Pulmonary artery endothelial cell (primary cell): ENCODE results near the gene LAT. TPM values are rescaled to one million over a fixed set of nuclear protein-coding genes. Genes with fewer than 3 reads are reported as not detected.
A peak's percentile ranks its signal among the peaks of the same experiment; 100 is the strongest.
"Not testable (repeated sequence)": the region's sequence is repeated elsewhere in the genome, so short reads cannot be mapped to it uniquely, and the experiment has no call there.

Experiments
- DNase-seq: peaks from one replicate; pipeline ENCODE4 v3.0.0-alpha.2; 2011; ENCODE audit warnings: low read depth, low spot score
- total RNA-seq: library from RNA; depleted of rRNA; stranded (reverse); fragments of >200 nt; gene quantifications from 2 replicates; pipeline ENCODE4 v1.2.3, GENCODE V29; 2014

Gene LAT, protein sequence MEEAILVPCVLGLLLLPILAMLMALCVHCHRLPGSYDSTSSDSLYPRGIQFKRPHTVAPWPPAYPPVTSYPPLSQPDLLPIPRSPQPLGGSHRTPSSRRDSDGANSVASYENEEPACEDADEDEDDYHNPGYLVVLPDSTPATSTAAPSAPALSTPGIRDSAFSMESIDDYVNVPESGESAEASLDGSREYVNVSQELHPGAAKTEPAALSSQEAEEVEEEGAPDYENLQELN
- total RNA-seq: 0.13 and 0.18 TPM in 2 replicates

DNA sequence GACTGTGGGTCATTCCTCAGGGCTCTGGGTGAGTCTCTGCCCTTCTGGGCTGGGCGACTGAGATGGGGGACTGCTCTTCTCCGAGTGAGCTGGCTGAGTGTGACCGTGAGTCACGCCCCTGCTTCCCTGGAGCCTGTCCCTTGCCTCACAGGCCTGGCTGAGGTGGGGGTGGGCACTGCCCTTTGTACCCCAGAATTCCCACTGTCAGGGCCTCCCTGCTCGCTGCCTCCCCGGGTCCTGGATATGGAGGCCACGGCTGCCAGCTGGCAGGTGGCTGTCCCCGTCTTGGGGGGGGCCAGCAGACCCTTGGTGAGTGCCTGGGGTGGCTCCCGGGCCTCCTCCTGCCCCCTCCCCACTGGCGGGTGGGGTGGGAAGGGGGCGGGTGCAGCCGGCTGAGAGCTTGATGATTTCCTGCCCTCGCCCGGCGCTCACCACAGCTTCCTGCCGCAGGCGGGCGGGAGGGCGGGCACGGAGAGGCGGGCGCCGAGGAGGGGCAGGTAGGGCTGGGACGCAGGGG lies at the start of gene LAT:
Gene LAT, plus strand, starts transcription at position 434 of the 517 bp plus-strand sequence. CDS start 366 bp downstream, outside the sequence.
- DNase-seq: no peak

DNA sequence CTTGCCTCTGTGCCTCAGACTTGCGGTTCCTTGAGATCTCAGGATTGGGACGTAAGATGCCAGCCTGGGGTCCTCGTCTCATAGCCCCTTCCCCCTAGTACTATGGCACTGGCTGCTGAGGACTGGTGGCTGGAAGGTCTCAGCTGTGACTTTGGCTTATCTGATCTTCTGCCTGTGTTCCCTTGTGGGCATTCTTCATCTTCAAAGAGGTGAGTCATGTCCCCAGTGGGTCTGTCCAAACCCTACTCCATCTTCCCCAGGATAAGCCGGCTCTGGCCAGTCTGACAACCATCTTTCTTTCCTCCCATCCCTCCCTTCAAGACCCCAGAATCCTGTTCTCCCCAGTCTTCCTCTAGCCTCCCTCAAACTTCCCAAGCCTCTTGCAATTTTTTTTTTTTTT lies 49.5 kb upstream of the LAT start:
- no peak for DNase-seq

DNA sequence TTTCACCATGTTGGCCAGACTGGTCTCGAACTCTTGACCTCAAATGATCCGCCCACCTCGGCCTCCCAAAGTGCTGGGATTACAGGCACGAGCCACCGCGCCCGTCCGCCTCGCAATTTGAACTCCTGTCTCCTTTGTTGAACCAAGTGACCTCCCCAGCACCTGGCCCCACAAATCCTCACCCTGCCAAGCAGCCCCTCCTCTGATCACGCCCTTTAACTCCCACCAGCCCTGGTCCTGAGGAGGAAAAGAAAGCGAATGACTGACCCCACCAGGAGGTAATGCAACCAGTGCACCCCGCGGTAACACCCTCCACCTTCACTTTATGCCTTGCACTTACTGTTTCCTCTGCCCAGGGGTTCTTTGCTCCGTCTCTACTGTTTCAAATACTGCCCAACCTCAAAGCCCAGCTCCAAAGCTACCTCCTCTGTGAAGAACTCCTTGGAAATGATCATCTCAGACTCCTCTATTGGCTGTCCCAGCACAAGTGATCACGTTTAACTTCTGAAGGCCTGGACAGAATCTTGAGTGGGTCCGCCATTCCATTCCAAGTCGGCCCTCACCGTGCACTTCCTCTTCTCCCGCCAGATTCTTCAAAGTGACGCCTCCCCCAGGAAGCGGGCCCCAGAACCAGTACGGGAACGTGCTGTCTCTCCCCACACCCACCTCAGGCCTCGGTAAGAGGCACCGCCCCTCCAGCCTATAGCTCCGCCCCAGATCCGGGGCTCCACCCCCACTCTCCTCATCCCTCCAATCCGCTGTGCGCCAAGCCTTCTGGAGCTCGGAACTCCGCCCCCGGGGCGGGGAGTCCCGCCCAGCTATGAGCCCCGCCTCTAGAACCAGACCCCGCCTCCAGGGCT lies 48.7 kb upstream of the LAT start:
- peak; percentile 55 for DNase-seq

DNA sequence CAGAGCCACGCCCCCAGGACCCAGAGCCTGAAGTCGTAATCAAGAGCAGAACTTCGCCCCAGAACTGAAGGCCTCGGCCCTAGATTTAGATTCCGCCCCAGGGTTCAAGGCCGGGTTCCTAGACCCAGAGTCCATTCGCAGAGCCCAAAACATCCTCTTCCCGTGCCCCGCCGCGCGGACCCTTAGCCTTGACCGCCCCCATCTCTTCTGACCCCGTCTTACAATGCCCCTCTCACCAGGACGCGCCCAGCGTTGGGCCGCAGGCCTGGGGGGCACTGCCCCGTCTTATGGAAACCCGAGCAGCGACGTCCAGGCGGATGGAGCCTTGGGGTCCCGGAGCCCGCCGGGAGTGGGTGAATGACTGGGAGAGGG lies 48.1 kb upstream of the LAT start:
- no peak for DNase-seq

- no peak for DNase-seq
These were observed 47.5 kb upstream of the LAT start for GRCh38 chr16:28937222-28937876.

GRCh38 chr16:28938721-28939120 lies 46.1 kb upstream of the LAT start:
- DNase-seq: no peak

- not testable (repeated sequence) for DNase-seq
These were observed 45.0 kb upstream of the LAT start for GRCh38 chr16:28939825-28940224.

- no peak for DNase-seq
These were observed 41.6 kb upstream of the LAT start for GRCh38 chr16:28943281-28943680.

DNA sequence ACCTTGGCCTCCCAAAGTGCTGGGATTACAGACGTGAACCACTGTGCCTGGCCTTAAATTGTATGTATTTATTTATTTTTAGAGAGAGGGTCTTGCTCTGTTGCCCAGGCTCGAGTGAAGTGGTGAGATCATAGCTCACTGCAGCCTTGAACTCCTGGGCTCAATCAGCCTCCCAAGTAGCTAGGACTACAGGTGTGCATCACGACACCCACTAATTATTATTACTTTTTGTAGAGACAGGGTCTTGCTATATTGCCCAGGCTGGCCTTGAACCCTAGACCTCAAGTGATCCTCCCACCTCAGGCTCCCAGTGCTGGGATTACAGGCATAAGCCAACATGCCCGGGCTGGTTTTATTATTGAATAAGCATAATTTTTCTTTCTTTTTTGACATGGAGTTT lies 38.2 kb upstream of the LAT start:
- no peak for DNase-seq

GRCh38 chr16:28950648-28951409 lies 34.0 kb upstream of the LAT start, which contains the start of gene NFATC2IP:
NFATC2IP (plus strand) TSS chr16:28950937; CDS start chr16:28951012, 75 bp downstream.
- peak; percentile 99 for DNase-seq

- DNase-seq: no peak
These were observed 33.4 kb upstream of the LAT start for GRCh38 chr16:28951410-28951943.

- DNase-seq: no peak
These were observed 26.6 kb upstream of the LAT start for GRCh38 chr16:28958216-28958615.

DNA sequence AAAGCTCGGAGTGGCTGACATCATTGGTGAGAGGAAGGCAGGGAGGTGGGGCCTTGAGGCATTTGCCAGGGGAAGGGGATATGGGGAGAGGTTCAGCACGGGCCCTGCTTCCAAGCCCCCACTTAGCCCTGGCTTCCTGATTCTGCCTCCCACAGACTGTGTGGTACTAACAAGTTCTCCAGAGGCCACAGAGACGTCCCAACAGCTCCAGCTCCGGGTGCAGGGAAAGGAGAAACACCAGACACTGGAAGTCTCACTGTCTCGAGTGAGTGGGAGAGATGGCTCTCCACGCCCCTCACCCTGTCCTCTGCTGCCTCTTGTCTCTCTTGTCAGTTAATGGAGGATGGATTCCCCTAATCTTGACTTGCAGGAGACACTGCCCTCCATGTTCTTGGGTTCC lies 26.0 kb upstream of the LAT start:
- DNase-seq: no peak

GRCh38 chr16:28964072-28964471 lies 20.8 kb upstream of the LAT start:
- no peak for DNase-seq

DNA sequence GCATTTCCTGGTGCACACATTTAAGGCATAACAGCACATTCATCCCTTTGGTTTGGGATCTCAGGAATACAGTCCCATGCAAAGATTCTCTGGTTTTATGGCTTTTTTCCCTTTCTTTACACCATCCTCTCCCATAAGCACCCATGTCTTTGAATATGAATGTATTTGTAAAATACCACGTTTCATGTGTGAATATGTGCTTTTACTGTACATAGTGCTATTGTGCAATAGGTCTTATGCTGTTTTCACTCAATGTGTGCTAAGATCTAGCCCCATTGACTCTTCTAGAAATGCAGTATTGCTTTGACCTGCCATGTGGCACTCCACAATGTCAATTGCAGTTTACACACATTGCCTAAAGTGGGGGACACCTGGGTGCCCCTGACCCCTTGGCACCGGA lies 20.4 kb upstream of the LAT start:
- DNase-seq: no peak

DNA sequence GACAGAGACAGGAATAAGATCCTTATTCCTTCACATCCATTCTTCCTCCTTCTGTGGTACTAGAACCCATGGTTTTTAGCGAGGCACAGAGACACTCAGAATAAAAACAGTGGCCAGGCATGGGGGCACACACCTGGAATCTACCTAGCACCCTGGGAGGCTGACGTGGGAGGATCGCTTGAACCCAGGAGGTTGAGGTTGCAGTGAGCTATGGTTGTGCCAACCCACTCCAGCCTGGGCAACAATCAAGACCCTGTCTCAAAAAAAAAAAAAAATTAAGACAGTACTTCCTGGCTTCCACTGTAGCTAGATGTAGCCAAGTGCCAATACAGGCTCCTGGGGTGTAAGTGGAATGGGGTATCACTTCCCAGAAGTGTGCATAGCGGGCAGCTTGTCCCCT lies 17.7 kb upstream of the LAT start:
- no peak for DNase-seq

DNA sequence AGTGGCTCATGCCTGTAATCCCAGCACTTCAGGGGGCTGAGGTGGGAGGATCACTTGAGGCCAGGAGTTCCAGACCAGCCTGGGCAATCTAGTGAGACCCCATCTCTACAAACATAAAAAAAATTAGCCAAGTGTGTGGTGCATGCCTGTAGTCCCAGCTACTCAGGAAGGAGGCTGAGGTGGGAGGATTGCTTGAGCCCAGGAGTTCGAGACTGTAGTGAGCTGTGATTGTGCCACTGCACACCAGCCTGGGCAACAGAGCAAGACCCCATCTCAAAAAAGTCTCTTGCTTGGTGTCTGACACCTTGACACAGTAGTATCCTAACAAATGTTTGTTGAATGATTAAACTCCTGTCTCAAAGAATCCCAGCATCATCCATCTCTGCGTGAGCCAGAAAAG lies 15.2 kb upstream of the LAT start:
- not testable (repeated sequence) for DNase-seq

DNA sequence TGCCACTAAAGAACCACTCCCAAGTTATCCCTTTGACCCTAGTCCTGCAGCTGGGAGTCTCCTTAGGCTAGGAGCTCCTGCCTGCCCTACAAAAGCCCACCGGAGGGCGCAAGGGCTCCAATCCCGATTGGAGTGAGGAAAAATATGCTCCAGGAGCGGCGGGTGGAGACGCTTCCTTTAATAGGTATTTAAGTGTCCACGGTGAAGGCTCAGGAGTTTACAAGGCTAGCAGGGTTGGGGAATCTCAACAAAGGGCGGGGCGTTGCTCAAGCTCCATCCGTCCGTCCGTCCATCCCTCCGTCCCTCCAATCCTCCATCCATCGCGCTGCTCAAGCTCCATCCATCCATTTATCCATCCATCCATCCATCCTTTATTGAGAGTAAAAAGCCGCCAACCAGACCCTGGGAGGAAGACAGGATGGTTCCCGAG lies 10.8 kb upstream of the LAT start:
- peak; percentile 30 for DNase-seq

- peak; percentile 92 for DNase-seq
These were observed 10.3 kb upstream of the LAT start, which contains the start of gene SPNS1 for GRCh38 chr16:28974437-28975157. SPNS1 (plus strand) TSS chr16:28974778; CDS start chr16:28975152, 374 bp downstream.

- DNase-seq: no peak
These were observed 9.7 kb upstream of the LAT start for GRCh38 chr16:28975158-28975599.
